Peyer's patch (tissue), 4 donors: ENCODE measurements around the gene PIGU.

Experiments used
- POLR2A ChIP-seq, 2 donors: fragments of 450-650 bp; IDR thresholded peaks; one replicate each; pipeline ENCODE4 v1.5.1; 2017; ENCODE audit warnings: antibody characterized with exemption in 2 of 2, mild to moderate bottlenecking in 2 of 2, moderate library complexity in 2 of 2
- TF ChIP-seq, protein P1 (sequence below), 6 experiments: fragments of 450-650 bp in 4 of 6; fragments of 200-600 bp in 2 of 6; sonication (generic) in 1 of 6; IDR thresholded peaks; one replicate each; pipeline ENCODE4 v1.5.1; 2017 to 2019; ENCODE audit warnings: antibody characterized with exemption in 6 of 6, mild to moderate bottlenecking in 3 of 6, moderate library complexity in 1 of 6

DNA sequence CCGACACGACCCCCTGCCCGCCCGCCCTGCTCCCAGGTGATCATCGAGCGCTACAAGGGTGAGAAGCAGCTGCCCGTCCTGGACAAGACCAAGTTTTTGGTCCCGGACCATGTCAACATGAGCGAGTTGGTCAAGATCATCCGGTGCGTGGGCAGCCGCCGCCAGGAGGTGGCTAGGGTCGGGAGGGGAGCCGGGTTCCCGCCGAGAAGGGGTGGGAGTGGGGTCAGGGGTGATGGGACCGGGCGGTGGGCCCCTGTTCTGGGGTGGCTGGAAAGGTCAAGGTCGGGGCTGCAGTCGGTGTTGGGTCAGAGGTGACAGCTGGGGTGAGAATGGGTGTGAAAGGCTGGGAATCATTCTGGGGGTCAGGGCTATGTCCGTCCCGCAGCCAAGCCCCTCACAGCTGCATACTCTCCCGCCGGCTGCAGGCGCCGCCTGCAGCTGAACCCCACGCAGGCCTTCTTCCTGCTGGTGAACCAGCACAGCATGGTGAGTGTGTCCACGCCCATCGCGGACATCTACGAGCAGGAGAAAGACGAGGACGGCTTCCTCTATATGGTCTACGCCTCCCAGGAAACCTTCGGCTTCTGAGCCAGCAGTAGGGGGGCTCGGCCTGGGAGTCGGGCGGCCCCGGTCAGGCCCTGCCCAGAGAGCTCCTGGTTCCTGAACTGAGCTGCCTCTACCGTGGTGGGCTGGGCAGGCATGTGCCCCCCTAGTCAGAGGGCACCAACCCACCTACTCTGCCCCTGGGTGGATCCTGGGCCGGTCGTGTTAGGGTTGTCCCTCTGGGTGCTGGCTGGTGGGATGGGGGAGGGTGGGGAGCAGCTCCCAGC is 117.4 kb downstream of the PIGU start:
- TF ChIP-seq, protein P1, sequence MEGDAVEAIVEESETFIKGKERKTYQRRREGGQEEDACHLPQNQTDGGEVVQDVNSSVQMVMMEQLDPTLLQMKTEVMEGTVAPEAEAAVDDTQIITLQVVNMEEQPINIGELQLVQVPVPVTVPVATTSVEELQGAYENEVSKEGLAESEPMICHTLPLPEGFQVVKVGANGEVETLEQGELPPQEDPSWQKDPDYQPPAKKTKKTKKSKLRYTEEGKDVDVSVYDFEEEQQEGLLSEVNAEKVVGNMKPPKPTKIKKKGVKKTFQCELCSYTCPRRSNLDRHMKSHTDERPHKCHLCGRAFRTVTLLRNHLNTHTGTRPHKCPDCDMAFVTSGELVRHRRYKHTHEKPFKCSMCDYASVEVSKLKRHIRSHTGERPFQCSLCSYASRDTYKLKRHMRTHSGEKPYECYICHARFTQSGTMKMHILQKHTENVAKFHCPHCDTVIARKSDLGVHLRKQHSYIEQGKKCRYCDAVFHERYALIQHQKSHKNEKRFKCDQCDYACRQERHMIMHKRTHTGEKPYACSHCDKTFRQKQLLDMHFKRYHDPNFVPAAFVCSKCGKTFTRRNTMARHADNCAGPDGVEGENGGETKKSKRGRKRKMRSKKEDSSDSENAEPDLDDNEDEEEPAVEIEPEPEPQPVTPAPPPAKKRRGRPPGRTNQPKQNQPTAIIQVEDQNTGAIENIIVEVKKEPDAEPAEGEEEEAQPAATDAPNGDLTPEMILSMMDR (IDR thresholded peaks at IDR 0.05) = no peak
- no peak for TF ChIP-seq POLR2A (IDR thresholded peaks at IDR 0.05)
